Ureter (tissue), 1 donor: Measurements from ENCODE around the gene PEPD. TPM values are rescaled to one million over a fixed set of nuclear protein-coding genes. Genes with fewer than 3 reads are reported as not detected.

Experiments
- DNase-seq: peaks from one replicate; pipeline ENCODE4 v3.0.0-alpha.2; 2020; ENCODE audit warnings: low spot score
- total RNA-seq: library from RNA; stranded (reverse); gene quantifications from one replicate; pipeline ENCODE4 v1.2.4, GENCODE V29; 2023
- donor health status: DM: yes; HTN: yes; CAD: no.

PEPD gene
- total RNA-seq, 1 donor from 2014 or later, result 86.6 TPM

GRCh38 chr19:33362508-33363228 lies 158.9 kb downstream of the PEPD start:
- DNase-seq, result no peak

GRCh38 chr19:33359581-33359980 lies 162.0 kb downstream of the PEPD start:
- no peak for DNase-seq

GRCh38 chr19:33358408-33358807 lies 163.2 kb downstream of the PEPD start:
- no peak for DNase-seq

- DNase-seq, result no peak
These were observed 164.0 kb downstream of the PEPD start for GRCh38 chr19:33357556-33357955.

GRCh38 chr19:33355535-33355934 lies 166.1 kb downstream of the PEPD start:
- no peak for DNase-seq

GRCh38 chr19:33350538-33351309 lies 170.9 kb downstream of the PEPD start:
- no peak for DNase-seq

GRCh38 chr19:33349319-33350289 lies 172.0 kb downstream of the PEPD start:
- no peak for DNase-seq

GRCh38 chr19:33348301-33349010 lies 173.1 kb downstream of the PEPD start:
- DNase-seq, result no peak

GRCh38 chr19:33347300-33347699 lies 174.3 kb downstream of the PEPD start:
- DNase-seq, result no peak

GRCh38 chr19:33346665-33347064 lies 174.9 kb downstream of the PEPD start:
- DNase-seq, result no peak

GRCh38 chr19:33345163-33345562 lies 176.4 kb downstream of the PEPD start:
- no peak for DNase-seq

GRCh38 chr19:33344573-33344925 lies 177.0 kb downstream of the PEPD start:
- DNase-seq, result no peak

GRCh38 chr19:33343859-33344572 lies 177.6 kb downstream of the PEPD start:
- DNase-seq, result no peak

- no peak for DNase-seq
These were observed 178.3 kb downstream of the PEPD start for GRCh38 chr19:33343301-33343700.

- DNase-seq, result no peak
These were observed 180.6 kb downstream of the PEPD start for GRCh38 chr19:33340991-33341390.

- DNase-seq, result no peak
These were observed 182.3 kb downstream of the PEPD start for GRCh38 chr19:33339016-33339984.
